OCI-LY1 (cell line): Measurements from ENCODE around the gene BSCL2.

Source experiments
- H2AFZ ChIP-seq: fragments of 200-600 bp; sonication (generic), shearing (Covaris generic); 2 replicates; pipeline ENCODE4 v1.6.0; 2014; ENCODE audit warnings: antibody characterized with exemption, mild to moderate bottlenecking, low read length
- H3F3A ChIP-seq: fragments of 200-600 bp; sonication (generic), shearing (Covaris generic); 2 replicates; pipeline ENCODE4 v1.6.0; 2014; ENCODE audit warnings: mild to moderate bottlenecking, antibody characterized with exemption, low read length, moderate library complexity; ENCODE audit not compliant: insufficient read depth
- H3K27ac ChIP-seq: fragments of 200-600 bp; sonication (generic); 2 replicates; pipeline ENCODE4 v1.5.1; 2014; ENCODE audit warnings: low read length, mixed run types, mild to moderate bottlenecking, low read depth; ENCODE audit not compliant: poor library complexity, severe bottlenecking
- H3K27me3 ChIP-seq: fragments of 200-600 bp; sonication (generic); 2 replicates; pipeline ENCODE4 v1.6.0; 2014; ENCODE audit warnings: antibody characterized with exemption, mild to moderate bottlenecking, low read length, moderate library complexity; ENCODE audit not compliant: insufficient read depth
- H3K36me3 ChIP-seq: fragments of 200-600 bp; sonication (generic); 2 replicates; pipeline ENCODE4 v1.6.1; 2014; ENCODE audit warnings: mild to moderate bottlenecking, antibody characterized with exemption, low read length, moderate library complexity, mixed read lengths; ENCODE audit not compliant: insufficient read depth
- H3K4me1 ChIP-seq: fragments of 200-600 bp; sonication (generic); 2 replicates; pipeline ENCODE4 v1.5.1; 2014; ENCODE audit warnings: mild to moderate bottlenecking, low read length, moderate library complexity; ENCODE audit not compliant: insufficient read depth, severe bottlenecking
- H3K4me2 ChIP-seq: fragments of 200-600 bp; sonication (generic), shearing (Covaris generic); 2 replicates; pipeline ENCODE4 v1.6.1; 2014; ENCODE audit warnings: low read length
- H3K4me3 ChIP-seq: fragments of 200-600 bp; sonication (generic); 2 replicates; pipeline ENCODE4 v1.5.1; 2014; ENCODE audit warnings: low read length, low read depth, mild to moderate bottlenecking, mixed read lengths; ENCODE audit not compliant: poor library complexity, severe bottlenecking
- H3K79me2 ChIP-seq: fragments of 200-600 bp; shearing (Covaris generic); 2 replicates; pipeline ENCODE4 v1.6.1; 2016; ENCODE audit warnings: mixed run types, low read length, mixed read lengths; ENCODE audit not compliant: insufficient read depth
- H3K9ac ChIP-seq: fragments of 200-600 bp; sonication (generic), shearing (Covaris generic); 2 replicates; pipeline ENCODE4 v1.6.1; 2014; ENCODE audit warnings: mild to moderate bottlenecking, low read length, mixed read lengths
- H3K9me2 ChIP-seq: fragments of 200-600 bp; sonication (generic), shearing (Covaris generic); 2 replicates; pipeline ENCODE4 v1.6.1; 2014; ENCODE audit warnings: low read depth, mild to moderate bottlenecking, low read length, mixed read lengths
- H3K9me3 ChIP-seq: fragments of 200-600 bp; shearing (Covaris generic); 2 replicates; pipeline ENCODE4 v1.6.1; 2014; ENCODE audit warnings: low read length, mixed read lengths
- H4K20me1 ChIP-seq: fragments of 200-600 bp; sonication (generic), shearing (Covaris generic); 2 replicates; pipeline ENCODE4 v1.6.0; 2016; ENCODE audit warnings: mild to moderate bottlenecking, low read length; ENCODE audit not compliant: insufficient read depth
- EZH2 ChIP-seq: fragments of 200-600 bp; sonication (generic), shearing (Covaris generic); IDR thresholded peaks from 2 replicates; pipeline ENCODE4 v1.8.0; 2017; ENCODE audit warnings: borderline replicate concordance, mixed run types, mild to moderate bottlenecking, antibody characterized with exemption, low read length, moderate library complexity, mixed read lengths
- TF ChIP-seq, protein P1 (sequence below): fragments of 200-600 bp; sonication (generic), shearing (Covaris generic); IDR thresholded peaks from 2 replicates; pipeline ENCODE4 v1.5.1; 2017; ENCODE audit warnings: mild to moderate bottlenecking, antibody characterized with exemption, low read length, moderate library complexity, mixed read lengths

Gene BSCL2

DNA sequence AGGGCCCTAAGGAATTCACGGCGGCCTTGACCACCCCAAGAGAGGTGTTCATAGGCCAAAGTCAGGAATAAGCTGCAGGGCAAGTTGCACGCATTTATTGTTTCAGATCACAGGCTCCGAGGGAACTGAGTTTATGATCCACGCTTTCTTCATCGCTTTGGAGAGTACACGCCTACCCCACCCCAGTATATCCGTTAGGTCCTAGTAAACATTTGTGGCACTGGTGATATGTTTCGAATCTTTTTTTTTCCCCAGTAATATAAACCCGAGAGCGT lies 61.6 kb downstream of the BSCL2 start:
- TF ChIP-seq, protein P1, sequence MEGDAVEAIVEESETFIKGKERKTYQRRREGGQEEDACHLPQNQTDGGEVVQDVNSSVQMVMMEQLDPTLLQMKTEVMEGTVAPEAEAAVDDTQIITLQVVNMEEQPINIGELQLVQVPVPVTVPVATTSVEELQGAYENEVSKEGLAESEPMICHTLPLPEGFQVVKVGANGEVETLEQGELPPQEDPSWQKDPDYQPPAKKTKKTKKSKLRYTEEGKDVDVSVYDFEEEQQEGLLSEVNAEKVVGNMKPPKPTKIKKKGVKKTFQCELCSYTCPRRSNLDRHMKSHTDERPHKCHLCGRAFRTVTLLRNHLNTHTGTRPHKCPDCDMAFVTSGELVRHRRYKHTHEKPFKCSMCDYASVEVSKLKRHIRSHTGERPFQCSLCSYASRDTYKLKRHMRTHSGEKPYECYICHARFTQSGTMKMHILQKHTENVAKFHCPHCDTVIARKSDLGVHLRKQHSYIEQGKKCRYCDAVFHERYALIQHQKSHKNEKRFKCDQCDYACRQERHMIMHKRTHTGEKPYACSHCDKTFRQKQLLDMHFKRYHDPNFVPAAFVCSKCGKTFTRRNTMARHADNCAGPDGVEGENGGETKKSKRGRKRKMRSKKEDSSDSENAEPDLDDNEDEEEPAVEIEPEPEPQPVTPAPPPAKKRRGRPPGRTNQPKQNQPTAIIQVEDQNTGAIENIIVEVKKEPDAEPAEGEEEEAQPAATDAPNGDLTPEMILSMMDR = no peak
- no peak for TF ChIP-seq EZH2
- peaks cover 21% of the 10 kb centered on the region for H3K4me1 ChIP-seq
- H4K20me1 ChIP-seq = no peaks in the 10 kb centered on the region
- peak overlapping the region; percentile 91 for H3K4me3 ChIP-seq
- H3K9me3 ChIP-seq = no peaks in the 10 kb centered on the region
- H3K9ac ChIP-seq = peak overlapping the region; percentile 86
- H3K4me2 ChIP-seq = peak overlapping the region; percentile 67
- H3K36me3 ChIP-seq = peaks cover 55% of the 10 kb centered on the region
- H3K27ac ChIP-seq = peak overlapping the region; percentile 74
- no peaks in the 10 kb centered on the region for H3K27me3 ChIP-seq
- H3F3A ChIP-seq = no peaks in the 10 kb centered on the region
- no peaks in the 10 kb centered on the region for H3K9me2 ChIP-seq
- H2AFZ ChIP-seq = no peak overlapping the region
- H3K79me2 ChIP-seq = peaks cover 36% of the 10 kb centered on the region

DNA sequence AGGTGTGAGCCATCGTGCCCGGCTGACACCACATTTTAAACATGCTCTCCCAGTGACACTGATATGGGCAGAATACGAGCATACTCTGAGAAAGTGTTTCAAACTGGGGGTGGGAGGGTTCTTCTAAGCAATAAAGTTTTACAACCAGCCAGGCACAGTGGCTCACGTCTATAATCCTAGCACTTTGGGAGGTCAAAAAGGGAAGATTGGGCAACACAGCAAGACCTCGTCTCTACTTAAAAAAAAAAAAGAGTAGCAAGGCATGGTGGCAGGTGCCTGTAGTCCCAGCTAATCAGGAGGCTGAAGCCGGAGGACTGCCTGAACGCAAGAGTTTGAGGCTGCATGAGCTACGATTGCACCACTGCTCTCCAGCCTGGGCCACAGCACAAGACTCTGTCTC lies 63.0 kb downstream of the BSCL2 start:
- no peaks in the 10 kb centered on the region for H3F3A ChIP-seq
- H4K20me1 ChIP-seq = no peaks in the 10 kb centered on the region
- H3K27me3 ChIP-seq = no peaks in the 10 kb centered on the region
- H3K4me1 ChIP-seq = peaks cover 21% of the 10 kb centered on the region
- peaks cover 51% of the 10 kb centered on the region for H3K36me3 ChIP-seq
- no peak overlapping the region for H3K9ac ChIP-seq
- H3K27ac ChIP-seq = no peak overlapping the region
- no peak for TF ChIP-seq EZH2
- TF ChIP-seq, protein P1 = no peak
- H3K4me2 ChIP-seq = no peak overlapping the region
- H3K4me3 ChIP-seq = no peak overlapping the region
- H2AFZ ChIP-seq = no peak overlapping the region
- H3K9me2 ChIP-seq = no peaks in the 10 kb centered on the region
- peaks cover 36% of the 10 kb centered on the region for H3K79me2 ChIP-seq
- no peaks in the 10 kb centered on the region for H3K9me3 ChIP-seq
